Small intestine (tissue), 7 donors: ENCODE results near the gene DOCK9. TPM values are rescaled to one million over a fixed set of nuclear protein-coding genes. Genes with fewer than 3 reads are reported as not detected.
A peak's percentile ranks its signal among the peaks of the same experiment; 100 is the strongest.

Source experiments
- DNase-seq, 2 donors: peaks; one replicate each; pipeline versions ENCODE4 v3.0.0 to v3.0.0-alpha.2; 2013
- FAIRE-seq: peaks from 2 replicates; lab custom pipeline; 2012; peaks lifted over from hg19 to GRCh38; lab: Jason Lieb, UNC
- H3K27ac ChIP-seq, 3 donors: one replicate each; pipeline ENCODE4 v1.5.1; 2013; ENCODE audit warnings: low read length in 2 of 3, mild to moderate bottlenecking in 2 of 3, control low read depth in 1 of 3, inconsistent platforms in 1 of 3, low read depth in 1 of 3, moderate library complexity in 1 of 3
- H3K27me3 ChIP-seq, 3 donors: one replicate each; pipeline ENCODE4 v1.6.1; 2013; ENCODE audit warnings: low read length in 3 of 3, inconsistent platforms in 1 of 3; ENCODE audit not compliant: control insufficient read depth in 3 of 3, insufficient read depth in 3 of 3
- H3K36me3 ChIP-seq, 3 donors: one replicate each; pipeline ENCODE4 v1.6.1; 2013; ENCODE audit warnings: low read length in 3 of 3, inconsistent platforms in 1 of 3, low read depth in 1 of 3, mild to moderate bottlenecking in 1 of 3, moderate library complexity in 1 of 3; ENCODE audit not compliant: control insufficient read depth in 3 of 3, insufficient read depth in 2 of 3
- H3K4me1 ChIP-seq, 3 donors: one replicate each; pipeline ENCODE4 v1.6.1; 2013; ENCODE audit warnings: low read length in 2 of 3, inconsistent platforms in 1 of 3, low read depth in 1 of 3, mild to moderate bottlenecking in 1 of 3, moderate library complexity in 1 of 3; ENCODE audit not compliant: control insufficient read depth in 3 of 3, insufficient read depth in 2 of 3
- H3K4me3 ChIP-seq, 3 donors: one replicate each; pipeline ENCODE4 v1.5.1; 2013; ENCODE audit warnings: low read length in 3 of 3, control low read depth in 1 of 3, inconsistent platforms in 1 of 3, low read depth in 1 of 3, mild to moderate bottlenecking in 1 of 3, moderate library complexity in 1 of 3
- H3K9me3 ChIP-seq, 2 donors: one replicate each; pipeline ENCODE4 v1.6.1; 2013; ENCODE audit warnings: low read depth in 1 of 2, low read length in 1 of 2; ENCODE audit not compliant: control insufficient read depth in 2 of 2, insufficient read depth in 1 of 2
- WGBS, 3 donors: extraction: QIAGEN DNeasy Blood & Tissue Kit; methylation state at CpG; one replicate each; pipeline ENCODE4 v1.1.7; 2013; 5-methylcytosine and 5-hydroxymethylcytosine counted together
- polyA plus RNA-seq, 4 donors: library from polyadenylated mRNA; stranded (reverse) in 3 of 4; unstranded in 1 of 4; fragments of 200-250 nt in 3 of 4; fragments of 120-200 nt in 1 of 4; gene quantifications; one replicate each; pipeline versions ENCODE4 v1.2.1 to v1.2.3, GENCODE V29; 2013
- donor health status: healthy with polysubstance abuse.
- donor health status: control.
- donor health status: control.
- donor health status: Bipolar disorder and iron deficiency.
- donor health status: healthy.

Gene DOCK9
- polyA plus RNA-seq, 4 donors = 18.6 to 84.3 (median 37.0) TPM

GRCh38 chr13:98781045-98781444, 196.8 kb downstream of the DOCK9 start:
- H3K9me3 ChIP-seq = no peaks in the 10 kb centered on the region
- H3K27ac ChIP-seq = no peak overlapping the region
- no peak overlapping the region for H3K4me3 ChIP-seq
- no peak for FAIRE-seq
- peaks cover 0 to 3% (median 0%) of the 10 kb centered on the region in 3 donors for H3K27me3 ChIP-seq
- H3K4me1 ChIP-seq = peaks cover 0 to 22% (median 0%) of the 10 kb centered on the region in 3 donors
- H3K36me3 ChIP-seq = no peaks in the 10 kb centered on the region
- WGBS, 3 donors = 86 to 91% (median 90%) methylated on average over 11 of the region's 11 CpGs
- no peak for DNase-seq

- Histone ChIP-seq H3K36me3 (no peaks in the 10 kb centered on the region), H3K4me1 (peaks cover 0 to 22% (median 1%) of the 10 kb centered on the region in 3 donors), H3K4me3 (no peak overlapping the region), H3K9me3 (no peaks in the 10 kb centered on the region), H3K27ac (no peak overlapping the region), H3K27me3 (peaks cover 0 to 3% (median 0%) of the 10 kb centered on the region in 3 donors)
- no peak for FAIRE-seq
- 62 to 89% (median 81%) methylated on average over 2 of the region's 2 CpGs for WGBS, 3 donors
- DNase-seq = no peak
Measured at GRCh38 chr13:98780451-98780850, 197.4 kb downstream of the DOCK9 start.

GRCh38 chr13:98779695-98780094, 198.2 kb downstream of the DOCK9 start:
- peaks cover 0 to 21% (median 4%) of the 10 kb centered on the region in 3 donors for H3K4me1 ChIP-seq
- DNase-seq (no peak), FAIRE-seq (no peak)
- H3K4me3 ChIP-seq = no peak overlapping the region
- H3K36me3 ChIP-seq = no peaks in the 10 kb centered on the region
- H3K27ac ChIP-seq = no peak overlapping the region
- 87 to 91% (median 90%) methylated on average over 1 of the region's 1 CpG for WGBS, 3 donors
- H3K9me3 ChIP-seq = no peaks in the 10 kb centered on the region
- peaks cover 0 to 3% (median 0%) of the 10 kb centered on the region in 3 donors for H3K27me3 ChIP-seq

GRCh38 chr13:98778749-98779148, 199.1 kb downstream of the DOCK9 start:
- no peak for DNase-seq
- H3K4me3 ChIP-seq = no peak overlapping the region
- H3K4me1 ChIP-seq = peaks cover 0 to 15% (median 4%) of the 10 kb centered on the region in 3 donors
- H3K27ac ChIP-seq = no peak overlapping the region
- FAIRE-seq = no peak
- H3K36me3 ChIP-seq = no peaks in the 10 kb centered on the region
- peaks cover 0 to 3% (median 0%) of the 10 kb centered on the region in 3 donors for H3K27me3 ChIP-seq
- no peaks in the 10 kb centered on the region for H3K9me3 ChIP-seq
- 74 to 86% (median 81%) methylated on average over 8 of the region's 8 CpGs for WGBS, 3 donors

GRCh38 chr13:98776644-98777043, 201.2 kb downstream of the DOCK9 start:
- H3K27ac ChIP-seq = peak overlapping the region in 1 of 3 donors; percentile 79
- H3K4me3 ChIP-seq = no peak overlapping the region
- 65 to 86% (median 82%) methylated on average over 5 of the region's 5 CpGs for WGBS, 3 donors
- H3K27me3 ChIP-seq = no peaks in the 10 kb centered on the region
- DNase-seq = peak in 1 of 2 donors; percentile 56
- no peak for FAIRE-seq
- no peaks in the 10 kb centered on the region for H3K36me3 ChIP-seq
- H3K4me1 ChIP-seq = peaks cover 0 to 36% (median 4%) of the 10 kb centered on the region in 3 donors
- H3K9me3 ChIP-seq = no peaks in the 10 kb centered on the region

- WGBS, 3 donors = 26 to 72% (median 46%) methylated on average over 22 of the region's 22 CpGs
- Histone ChIP-seq H3K9me3 (no peaks in the 10 kb centered on the region), H3K4me3 (no peak overlapping the region), H3K4me1 (peaks cover 0 to 42% (median 4%) of the 10 kb centered on the region in 3 donors), H3K27me3 (no peaks in the 10 kb centered on the region), H3K36me3 (no peaks in the 10 kb centered on the region), H3K27ac (peak overlapping the region; percentile 55 to 79 (median 56))
- FAIRE-seq = no peak
- DNase-seq = peak; percentile 94 to 98
Measured at GRCh38 chr13:98775844-98776598, 201.8 kb downstream of the DOCK9 start.

- Histone ChIP-seq H3K36me3 (no peaks in the 10 kb centered on the region), H3K9me3 (no peaks in the 10 kb centered on the region), H3K27ac (peak overlapping the region in 2 of 3 donors; percentile 56 to 79), H3K27me3 (no peaks in the 10 kb centered on the region), H3K4me3 (no peak overlapping the region), H3K4me1 (peaks cover 0 to 44% (median 4%) of the 10 kb centered on the region in 3 donors)
- WGBS, 3 donors = 83 to 92% (median 87%) methylated on average over 15 of the region's 15 CpGs
- FAIRE-seq (no peak), DNase-seq (no peak)
Measured at GRCh38 chr13:98775386-98775785, 202.5 kb downstream of the DOCK9 start.

GRCh38 chr13:98774776-98775175, 203.1 kb downstream of the DOCK9 start:
- H3K4me3 ChIP-seq = no peak overlapping the region
- DNase-seq = no peak
- WGBS, 3 donors = 91 to 96% (median 94%) methylated on average over 9 of the region's 9 CpGs
- H3K4me1 ChIP-seq = peaks cover 0 to 44% (median 4%) of the 10 kb centered on the region in 3 donors
- no peaks in the 10 kb centered on the region for H3K9me3 ChIP-seq
- H3K36me3 ChIP-seq = no peaks in the 10 kb centered on the region
- H3K27ac ChIP-seq = no peak overlapping the region
- no peak for FAIRE-seq
- H3K27me3 ChIP-seq = no peaks in the 10 kb centered on the region
